Fibroblast of the aortic adventitia (primary cell): ENCODE results near the gene MICAL3. TPM values are rescaled to one million over a fixed set of nuclear protein-coding genes. Genes with fewer than 3 reads are reported as not detected.
A peak's percentile ranks its signal among the peaks of the same experiment; 100 is the strongest.

ENCODE experiments used
- DNase-seq: peaks from one replicate; pipeline ENCODE4 v3.0.0-alpha.2; 2010; ENCODE audit warnings: low read depth
- H3K4me3 ChIP-seq: 2 replicates; pipeline ENCODE4 v1.5.1; 2011; ENCODE audit warnings: low read depth, mild to moderate bottlenecking, control low read depth, low read length, moderate library complexity
- CTCF ChIP-seq: IDR thresholded peaks from 2 replicates; pipeline ENCODE4 v1.5.1; 2011; ENCODE audit warnings: mild to moderate bottlenecking, low read length, control low read depth, inconsistent platforms; ENCODE audit not compliant: insufficient read depth
- total RNA-seq: library from RNA; depleted of rRNA; stranded (reverse); fragments of >200 nt; gene quantifications from 2 replicates; pipeline ENCODE4 v1.2.3, GENCODE V29; 2012; ENCODE audit warnings: low replicate concordance

Gene MICAL3
- total RNA-seq, 1 donor: 18.8 TPM

GRCh38 chr22:17927062-17927461 is 97.3 kb downstream of the MICAL3 start:
- DNase-seq: no peak
- H3K4me3 ChIP-seq: no peak overlapping the region
- TF ChIP-seq CTCF: no peak

- DNase-seq: no peak
- TF ChIP-seq CTCF: no peak
- H3K4me3 ChIP-seq: no peak overlapping the region
These were observed 97.8 kb downstream of the MICAL3 start for GRCh38 chr22:17926516-17926915.

- TF ChIP-seq CTCF: no peak
- H3K4me3 ChIP-seq: no peak overlapping the region
- DNase-seq: peak; percentile 51
These were observed 98.9 kb downstream of the MICAL3 start for GRCh38 chr22:17925431-17925841.

GRCh38 chr22:17924735-17925364 is 99.5 kb downstream of the MICAL3 start:
- DNase-seq: no peak
- no peak overlapping the region for H3K4me3 ChIP-seq
- TF ChIP-seq CTCF: no peak

- H3K4me3 ChIP-seq: no peak overlapping the region
- TF ChIP-seq CTCF: no peak
- no peak for DNase-seq
These were observed 100.3 kb downstream of the MICAL3 start for GRCh38 chr22:17924076-17924475.

GRCh38 chr22:17922925-17923903 is 101.1 kb downstream of the MICAL3 start:
- DNase-seq: peak; percentile 94
- peak overlapping the region; percentile 31 for H3K4me3 ChIP-seq

More at GRCh38 chr22:17922925-17923903, 101.1 kb downstream of the MICAL3 start:
- TF ChIP-seq CTCF: no peak
